GM18505 (cell line): Measurements from ENCODE around the gene MUC2.

ENCODE experiments used
- ATAC-seq: cut with Tn5 transposase; IDR thresholded peaks from one replicate; pipeline ENCODE4 v1.9.1; 2021; ENCODE audit not compliant: unreplicated experiment
- POLR2A ChIP-seq: IDR thresholded peaks from 4 replicates; pipeline ENCODE4 v1.6.1; 2011; ENCODE audit warnings: borderline replicate concordance; ENCODE audit not compliant: insufficient read depth, insufficient read length; ENCODE audit errors: extremely low read depth

Gene MUC2

DNA sequence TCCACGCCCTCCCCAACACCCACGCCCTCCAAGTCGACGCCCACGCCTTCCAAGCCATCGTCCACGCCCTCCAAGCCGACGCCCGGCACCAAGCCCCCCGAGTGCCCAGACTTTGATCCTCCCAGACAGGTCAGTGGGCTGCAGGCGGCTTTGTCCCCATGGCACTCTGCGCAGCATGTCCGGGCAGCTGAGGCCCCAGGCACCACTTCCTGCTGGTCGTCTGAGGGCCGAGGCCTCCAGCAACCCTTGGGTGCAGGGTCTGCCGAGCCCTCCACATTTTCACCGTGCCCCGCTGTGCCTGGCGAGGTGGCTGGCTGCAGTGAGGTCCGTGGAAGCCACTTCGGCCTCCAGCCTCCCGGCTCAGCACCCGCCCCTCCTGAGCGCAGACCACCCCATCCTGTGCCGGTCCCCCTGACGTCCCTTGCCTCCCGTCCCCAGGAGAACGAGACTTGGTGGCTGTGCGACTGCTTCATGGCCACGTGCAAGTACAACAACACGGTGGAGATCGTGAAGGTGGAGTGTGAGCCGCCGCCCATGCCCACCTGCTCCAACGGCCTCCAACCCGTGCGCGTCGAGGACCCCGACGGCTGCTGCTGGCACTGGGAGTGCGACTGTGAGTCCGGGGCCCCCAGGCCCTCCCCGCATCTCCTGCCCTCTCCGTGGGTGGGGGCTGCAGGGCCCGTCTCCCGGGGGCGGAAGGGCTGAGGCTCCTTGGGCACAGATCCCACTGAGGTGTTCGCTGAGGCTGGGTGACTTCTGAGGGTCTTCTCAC, 26.8 kb downstream of the MUC2 start:
- no peak for ATAC-seq
- no peak for TF ChIP-seq POLR2A

DNA sequence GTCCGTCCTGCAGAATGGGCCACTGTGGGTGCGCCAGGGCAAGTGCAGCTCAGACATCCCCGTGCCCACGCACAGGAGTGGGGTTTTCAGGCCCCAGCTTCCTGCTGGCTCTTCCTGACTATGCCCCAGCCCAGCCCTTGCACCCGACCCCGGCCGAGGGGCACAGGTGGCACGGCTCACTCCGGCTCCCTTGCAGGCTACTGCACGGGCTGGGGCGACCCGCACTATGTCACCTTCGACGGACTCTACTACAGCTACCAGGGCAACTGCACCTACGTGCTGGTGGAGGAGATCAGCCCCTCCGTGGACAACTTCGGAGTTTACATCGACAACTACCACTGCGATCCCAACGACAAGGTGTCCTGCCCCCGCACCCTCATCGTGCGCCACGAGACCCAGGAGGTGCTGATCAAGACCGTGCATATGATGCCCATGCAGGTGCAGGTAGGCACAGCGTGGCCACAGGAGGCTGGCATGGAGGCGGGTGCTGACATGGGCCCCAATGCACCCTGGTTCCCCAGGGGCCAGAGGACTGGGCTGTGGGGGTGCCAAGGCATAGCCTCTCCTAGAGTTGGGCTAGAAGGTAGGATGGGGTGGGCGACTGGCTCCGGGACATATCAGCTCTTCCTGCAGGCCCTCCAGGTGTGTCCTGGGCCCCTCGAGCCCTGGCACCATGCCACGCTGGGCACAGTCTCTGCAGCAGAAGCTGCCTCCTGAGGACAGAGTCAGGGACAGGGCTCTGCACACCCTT, 27.7 kb downstream of the MUC2 start:
- TF ChIP-seq POLR2A: no peak
- no peak for ATAC-seq

DNA sequence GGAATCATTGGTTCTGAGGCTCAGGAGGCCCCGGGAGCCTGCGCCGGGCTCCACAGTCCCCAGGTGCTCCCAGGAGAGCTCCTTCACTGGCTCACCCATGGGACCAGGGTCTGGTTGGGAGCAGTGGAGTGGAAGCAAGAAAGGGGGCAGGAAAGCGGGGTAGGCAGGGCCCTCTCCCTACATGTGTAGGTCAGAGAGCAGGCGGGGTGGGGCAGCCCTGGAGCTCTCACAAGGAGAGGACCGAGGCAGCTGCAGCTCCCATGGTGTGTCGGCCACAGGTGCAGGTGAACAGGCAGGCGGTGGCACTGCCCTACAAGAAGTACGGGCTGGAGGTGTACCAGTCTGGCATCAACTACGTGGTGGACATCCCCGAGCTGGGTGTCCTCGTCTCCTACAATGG, 28.3 kb downstream of the MUC2 start:
- ATAC-seq: no peak
- no peak for TF ChIP-seq POLR2A

DNA sequence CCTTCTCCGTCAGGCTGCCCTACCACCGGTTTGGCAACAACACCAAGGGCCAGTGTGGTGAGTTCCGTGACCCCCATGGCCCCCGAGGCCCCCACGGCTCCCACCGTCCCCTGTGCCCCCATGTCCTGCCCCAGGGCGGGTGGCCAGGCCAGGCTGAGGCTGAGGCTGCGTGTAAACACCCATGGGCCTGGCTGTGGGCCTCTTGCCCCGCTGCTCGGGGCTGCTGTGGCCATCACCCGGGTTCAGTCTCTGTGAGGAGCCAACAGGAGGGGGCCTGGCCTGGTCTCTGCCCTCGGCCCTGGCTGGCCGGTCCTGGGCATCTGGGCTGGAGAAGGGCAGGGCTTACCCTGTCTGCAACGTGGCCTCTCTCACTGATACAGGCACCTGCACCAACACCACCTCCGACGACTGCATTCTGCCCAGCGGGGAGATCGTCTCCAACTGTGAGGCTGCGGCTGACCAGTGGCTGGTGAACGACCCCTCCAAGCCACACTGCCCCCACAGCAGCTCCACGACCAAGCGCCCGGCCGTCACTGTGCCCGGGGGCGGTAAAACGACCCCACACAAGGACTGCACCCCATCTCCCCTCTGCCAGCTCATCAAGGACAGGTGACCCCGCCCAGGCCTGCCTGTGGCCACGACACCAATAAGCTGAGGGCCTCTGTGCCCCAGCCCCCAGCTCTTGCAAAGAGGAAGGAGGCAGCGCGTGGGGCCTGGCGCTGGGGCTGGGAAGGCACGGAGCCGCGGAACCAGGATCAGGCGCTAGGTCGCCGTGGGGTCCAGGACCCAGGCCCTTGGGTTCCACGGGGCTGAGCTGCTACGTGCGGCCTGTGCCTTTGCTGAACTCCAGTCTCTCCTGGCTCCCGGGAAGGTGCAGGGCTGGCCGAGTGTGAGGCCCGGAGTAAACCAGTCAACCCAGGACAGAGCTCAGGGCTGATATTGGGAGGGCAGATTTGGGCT, 29.0 kb downstream of the MUC2 start:
- no peak for TF ChIP-seq POLR2A
- ATAC-seq: no peak

DNA sequence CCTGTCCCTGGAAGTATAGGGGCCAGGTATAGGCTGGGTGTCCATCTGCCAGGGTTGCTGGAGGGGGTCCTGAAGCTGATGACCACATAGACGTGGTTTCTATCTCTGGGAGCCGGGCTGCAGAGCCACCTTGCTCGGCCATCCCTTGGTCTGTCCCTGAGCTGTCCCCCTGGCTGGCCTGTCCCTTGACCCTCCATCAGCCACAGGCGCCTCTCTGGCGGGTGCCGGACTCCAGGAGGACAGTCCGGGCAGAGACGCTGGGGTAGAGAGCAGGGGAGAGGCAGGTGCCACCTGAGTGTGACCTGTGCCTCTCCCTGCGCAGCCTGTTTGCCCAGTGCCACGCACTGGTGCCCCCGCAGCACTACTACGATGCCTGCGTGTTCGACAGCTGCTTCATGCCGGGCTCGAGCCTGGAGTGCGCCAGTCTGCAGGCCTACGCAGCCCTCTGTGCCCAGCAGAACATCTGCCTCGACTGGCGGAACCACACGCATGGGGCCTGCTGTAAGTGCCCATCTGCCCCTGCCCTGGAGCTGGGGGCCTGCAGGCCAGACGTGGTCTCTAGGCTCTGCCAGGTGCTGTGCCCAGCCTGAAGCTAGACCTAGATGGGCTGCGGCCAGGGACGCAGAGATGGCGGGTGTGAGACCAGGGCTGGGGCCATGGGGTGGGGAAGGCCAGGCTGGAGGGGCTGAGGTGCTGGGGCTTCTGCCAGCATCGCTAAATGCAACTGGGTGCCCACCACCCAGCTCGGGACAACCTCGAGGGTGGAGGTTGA, 29.9 kb downstream of the MUC2 start:
- TF ChIP-seq POLR2A: no peak

DNA sequence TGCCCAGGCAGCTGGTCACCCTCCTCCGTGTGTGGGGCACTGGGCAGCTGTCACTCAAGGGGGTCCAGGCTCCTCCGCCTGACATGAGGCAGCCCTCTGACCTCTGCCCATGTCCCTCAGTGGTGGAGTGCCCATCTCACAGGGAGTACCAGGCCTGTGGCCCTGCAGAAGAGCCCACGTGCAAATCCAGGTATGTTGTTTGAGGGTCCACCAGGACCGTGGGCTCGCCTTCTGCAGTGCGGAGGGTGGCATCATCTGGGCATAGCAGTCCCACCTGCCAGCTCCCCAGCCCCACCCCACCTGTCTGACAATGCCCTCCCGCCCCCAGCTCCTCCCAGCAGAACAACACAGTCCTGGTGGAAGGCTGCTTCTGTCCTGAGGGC, 30.5 kb downstream of the MUC2 start:
- ATAC-seq: no peak
- no peak for TF ChIP-seq POLR2A

More for the DNA sequence above, 29.9 kb downstream of the MUC2 start:
- ATAC-seq: no peak

DNA sequence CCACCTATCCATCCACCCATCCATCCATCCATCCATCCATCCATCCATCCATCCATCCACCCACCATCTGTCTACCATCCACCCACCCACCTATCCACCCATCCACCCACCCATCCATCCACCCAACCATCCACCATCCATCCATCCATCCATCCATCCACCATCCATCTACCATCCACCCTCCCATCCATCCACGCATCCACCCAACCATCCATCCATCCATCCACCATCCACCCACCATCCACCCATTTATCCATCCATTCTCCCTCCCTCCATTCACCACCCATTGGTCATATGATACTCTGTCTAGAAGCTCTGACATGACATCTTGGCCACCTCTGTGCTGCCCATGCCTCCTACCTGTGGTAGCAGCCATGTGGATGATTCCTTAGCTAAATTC, 31.7 kb downstream of the MUC2 start:
- no peak for TF ChIP-seq POLR2A
- no peak for ATAC-seq

DNA sequence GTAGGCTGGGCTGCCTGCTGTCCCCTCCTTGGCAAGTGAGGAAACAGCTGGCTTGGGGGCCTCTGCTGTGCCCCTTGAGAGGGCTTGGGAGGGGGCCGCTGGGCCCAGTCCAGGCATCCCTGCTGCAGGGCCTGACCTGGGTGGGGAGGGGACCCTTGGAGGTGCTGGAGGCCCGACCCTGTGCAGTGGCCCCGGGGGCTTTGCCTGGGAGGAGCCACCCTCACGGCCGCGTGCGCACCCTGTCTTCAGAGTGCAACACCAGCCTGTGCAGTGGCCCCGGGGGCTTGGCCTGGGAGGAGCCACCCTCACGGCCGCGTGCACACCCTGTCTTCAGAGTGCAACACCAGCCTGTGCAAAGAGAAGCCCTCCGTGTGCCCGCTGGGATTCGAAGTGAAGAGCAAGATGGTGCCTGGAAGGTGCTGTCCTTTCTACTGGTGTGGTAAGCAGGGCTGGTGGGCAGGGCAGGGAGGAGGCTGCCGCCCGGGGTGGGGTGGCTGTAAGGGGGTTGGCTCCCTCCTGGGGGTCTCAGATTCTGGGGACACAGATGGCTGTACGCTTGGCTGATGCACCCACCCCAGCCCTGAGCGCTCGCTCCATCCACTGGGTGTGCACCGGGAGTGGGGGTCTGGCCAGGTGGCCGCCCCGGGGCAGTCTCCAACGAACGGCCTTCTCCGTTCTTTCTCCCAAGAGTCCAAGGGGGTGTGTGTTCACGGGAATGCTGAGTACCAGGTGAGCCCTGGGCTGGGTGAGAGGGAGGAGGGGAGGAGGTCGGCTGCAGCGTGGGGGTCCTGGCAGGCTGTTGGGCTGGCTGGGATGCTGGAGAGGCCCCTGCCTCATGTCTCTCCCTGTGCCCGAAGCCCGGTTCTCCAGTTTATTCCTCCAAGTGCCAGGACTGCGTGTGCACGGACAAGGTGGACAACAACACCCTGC, 32.9 kb downstream of the MUC2 start:
- no peak for ATAC-seq
- TF ChIP-seq POLR2A: no peak

DNA sequence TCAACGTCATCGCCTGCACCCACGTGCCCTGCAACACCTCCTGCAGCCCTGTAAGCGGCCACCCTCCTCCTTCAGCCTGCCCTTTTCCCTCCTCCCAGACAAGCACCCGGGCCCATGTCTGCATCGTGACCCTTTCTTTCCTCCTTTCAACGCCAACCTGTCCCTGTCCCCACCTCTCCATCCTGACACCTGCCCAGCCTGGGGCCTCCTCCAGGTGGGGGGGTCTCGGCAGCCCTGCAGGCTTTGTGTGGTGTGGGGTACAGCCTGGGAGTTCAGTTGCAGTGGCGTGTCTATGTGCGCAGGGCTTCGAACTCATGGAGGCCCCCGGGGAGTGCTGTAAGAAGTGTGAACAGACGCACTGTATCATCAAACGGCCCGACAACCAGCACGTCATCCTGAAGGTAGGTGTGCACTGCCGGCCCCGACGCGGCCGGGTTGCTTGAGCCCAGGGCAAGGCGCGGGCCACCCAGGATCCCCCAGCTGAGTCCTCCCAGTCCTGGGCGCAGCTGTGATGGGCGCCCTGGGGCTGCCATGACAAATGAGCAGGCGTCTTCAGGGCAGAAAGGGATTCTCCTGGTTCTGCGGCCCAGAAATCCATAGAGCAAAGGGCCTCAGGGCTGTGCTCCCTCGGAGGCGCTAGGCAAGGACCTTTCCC, 33.7 kb downstream of the MUC2 start:
- ATAC-seq: no peak
- no peak for TF ChIP-seq POLR2A

DNA sequence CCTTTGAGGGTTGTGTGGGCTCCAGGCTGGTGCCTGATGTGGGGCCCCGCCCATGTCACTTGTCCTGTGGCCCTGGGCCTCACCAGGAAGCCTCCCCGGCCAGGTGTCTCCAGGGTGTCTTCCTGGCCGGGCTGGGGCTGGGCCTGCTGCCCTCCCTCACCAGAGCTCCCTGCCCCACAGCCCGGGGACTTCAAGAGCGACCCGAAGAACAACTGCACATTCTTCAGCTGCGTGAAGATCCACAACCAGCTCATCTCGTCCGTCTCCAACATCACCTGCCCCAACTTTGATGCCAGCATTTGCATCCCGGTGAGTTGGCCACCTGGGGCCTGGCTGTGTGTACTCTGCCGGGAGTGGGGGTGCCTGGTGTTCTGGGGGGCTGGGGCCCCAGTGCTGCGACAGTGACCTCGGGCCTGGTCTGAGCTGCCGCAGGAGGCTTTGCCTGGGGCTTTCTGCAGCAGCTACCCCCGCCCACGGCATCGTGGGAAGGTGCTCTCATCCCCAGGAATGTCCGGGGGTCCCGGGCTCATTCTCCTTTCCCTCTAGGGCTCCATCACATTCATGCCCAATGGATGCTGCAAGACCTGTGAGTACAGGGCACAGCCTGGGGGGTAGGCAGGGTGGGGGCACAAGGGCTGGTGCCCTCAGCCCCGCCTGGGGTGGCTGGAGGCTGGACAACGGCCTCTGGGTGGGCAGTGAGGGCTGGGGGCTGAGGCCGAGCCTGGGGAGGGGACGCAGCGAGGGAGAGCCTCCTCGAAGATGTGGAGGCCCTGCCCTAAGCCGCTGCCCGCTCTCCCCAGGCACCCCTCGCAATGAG, 34.6 kb downstream of the MUC2 start:
- TF ChIP-seq POLR2A: no peak

More for the DNA sequence above, 34.6 kb downstream of the MUC2 start:
- ATAC-seq: no peak
